ENCODE data around the gene L3MBTL2. TPM values are rescaled to one million over a fixed set of nuclear protein-coding genes. Genes with fewer than 3 reads are reported as not detected.
A peak's percentile ranks its signal among the peaks of the same experiment; 100 is the strongest.

L3MBTL2 gene
- total and polyA plus RNA-seq, 9 of the 15 experiments (the other 6 are each of a cell fraction or from before 2014, with no cell fraction given) = 10.3 to 23.1 (median 18.6) TPM

GRCh38 chr22:41204992-41205900 is at the start of gene L3MBTL2 (continued):
- TF ChIP-seq ZNF609 (CRISPR knock-in tag; IDR thresholded peaks at IDR 0.05; ENCODE audit: borderline replicate concordance) = no peak
- peak; percentile 67; the same call in 1 of the 2 replicates for TF ChIP-seq ELF1 (tag; IDR thresholded peaks at IDR 0.05)
- no peak for TF ChIP-seq HINFP (tag; conservative IDR thresholded peaks at IDR 0.05; ENCODE audit: low read depth)
- peak; percentile 69 to 83 for TF ChIP-seq MNT (conservative IDR thresholded peaks at IDR 0.05)
- TF ChIP-seq TAF9B (IDR thresholded peaks at IDR 0.05; ENCODE audit: partially characterized antibody) = peak; percentile 87
- TF ChIP-seq TAL1 (IDR thresholded peaks at IDR 0.05) = no peak
- TF ChIP-seq TAF7 (tag; IDR thresholded peaks at IDR 0.05) = peak; percentile 86
- TF ChIP-seq ZNF133 (CRISPR knock-in tag; IDR thresholded peaks at IDR 0.05) = no peak
- TF ChIP-seq THAP7 (CRISPR knock-in tag; IDR thresholded peaks at IDR 0.05) = no peak
- no peak for TF ChIP-seq ZNF592 (IDR thresholded peaks at IDR 0.05)
- peak; percentile 66 for TF ChIP-seq EGR1 (conservative IDR thresholded peaks at IDR 0.05)
- no peak for TF ChIP-seq ILK (tag; IDR thresholded peaks at IDR 0.05; ENCODE audit: borderline replicate concordance, low read depth)

Measured in K562 (cell line).